ENCODE results near the gene SPTBN1.
"Not testable (repeated sequence)": the region's sequence is repeated elsewhere in the genome, so short reads cannot be mapped to it uniquely, and the experiment has no call there.

DNA sequence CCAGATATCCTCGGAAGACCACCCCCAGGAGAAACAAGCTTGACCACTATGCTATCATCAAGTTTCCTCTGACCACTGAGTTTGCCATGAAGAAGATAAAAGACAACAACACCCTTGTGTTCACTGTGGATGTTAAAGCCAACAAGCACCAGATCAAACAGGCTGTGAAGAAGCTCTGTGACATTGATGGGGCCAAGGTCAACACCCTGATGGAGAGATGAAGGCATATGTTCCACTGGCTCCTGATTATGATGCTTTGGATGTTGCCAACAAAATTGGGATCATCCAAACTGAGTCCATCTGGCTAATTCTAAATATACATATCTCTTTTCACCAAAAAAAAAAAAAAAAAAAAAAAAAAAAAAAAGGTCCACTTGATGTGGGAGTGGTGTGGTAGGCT is 73.4 kb downstream of the SPTBN1 start:
- TF ChIP-seq, protein P1, sequence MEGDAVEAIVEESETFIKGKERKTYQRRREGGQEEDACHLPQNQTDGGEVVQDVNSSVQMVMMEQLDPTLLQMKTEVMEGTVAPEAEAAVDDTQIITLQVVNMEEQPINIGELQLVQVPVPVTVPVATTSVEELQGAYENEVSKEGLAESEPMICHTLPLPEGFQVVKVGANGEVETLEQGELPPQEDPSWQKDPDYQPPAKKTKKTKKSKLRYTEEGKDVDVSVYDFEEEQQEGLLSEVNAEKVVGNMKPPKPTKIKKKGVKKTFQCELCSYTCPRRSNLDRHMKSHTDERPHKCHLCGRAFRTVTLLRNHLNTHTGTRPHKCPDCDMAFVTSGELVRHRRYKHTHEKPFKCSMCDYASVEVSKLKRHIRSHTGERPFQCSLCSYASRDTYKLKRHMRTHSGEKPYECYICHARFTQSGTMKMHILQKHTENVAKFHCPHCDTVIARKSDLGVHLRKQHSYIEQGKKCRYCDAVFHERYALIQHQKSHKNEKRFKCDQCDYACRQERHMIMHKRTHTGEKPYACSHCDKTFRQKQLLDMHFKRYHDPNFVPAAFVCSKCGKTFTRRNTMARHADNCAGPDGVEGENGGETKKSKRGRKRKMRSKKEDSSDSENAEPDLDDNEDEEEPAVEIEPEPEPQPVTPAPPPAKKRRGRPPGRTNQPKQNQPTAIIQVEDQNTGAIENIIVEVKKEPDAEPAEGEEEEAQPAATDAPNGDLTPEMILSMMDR (IDR thresholded peaks at IDR 0.05): not testable (repeated sequence)
- TF ChIP-seq POLR2A, POLR2AphosphoS5 (IDR thresholded peaks at IDR 0.05): not testable (repeated sequence)

Measured in stomach (tissue), 4 donors.